ENCODE results near the gene DHRS12. TPM values are rescaled to one million over a fixed set of nuclear protein-coding genes. Genes with fewer than 3 reads are reported as not detected.
A peak's percentile ranks its signal among the peaks of the same experiment; 100 is the strongest.

The DHRS12 gene
- total and polyA plus RNA-seq, 9 donors: 9.4 to 16.2 (median 12.1) TPM

DNA sequence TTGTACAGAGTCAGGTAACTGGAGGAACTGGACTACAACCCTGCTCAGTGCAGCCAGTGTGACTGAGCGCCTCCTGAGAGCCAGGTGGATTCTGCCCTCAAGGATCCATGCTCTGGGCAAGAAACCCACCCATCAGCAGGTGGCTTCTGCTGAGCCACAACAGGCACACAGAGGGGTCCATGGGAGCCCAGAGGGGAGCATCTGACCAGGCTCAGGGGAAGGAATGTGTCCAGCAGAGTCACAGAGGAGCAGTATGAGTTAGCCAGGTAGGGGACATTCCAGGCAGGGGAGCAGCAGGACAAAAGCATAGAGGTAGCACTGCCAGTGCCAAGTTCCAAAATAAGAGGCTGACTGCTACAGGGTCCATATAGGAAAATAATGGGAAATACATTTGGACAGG, 19.9 kb downstream of the DHRS12 start:
- Histone ChIP-seq H3K9me3 (replicated peaks; ENCODE audit: control insufficient read depth, low read depth, low read length) (no peaks in the 10 kb centered on the region), H3K27ac (ENCODE audit: low read length) (no peak overlapping the region), H3K36me3 (ENCODE audit: control insufficient read depth, insufficient read depth, low read length) (peaks cover 2% of the 10 kb centered on the region), H3K4me3 (ENCODE audit: low read length) (no peak overlapping the region), H3K27me3 (ENCODE audit: control insufficient read depth, insufficient read depth, low read length) (no peaks in the 10 kb centered on the region), H3K4me1 (ENCODE audit: control insufficient read depth, insufficient read depth, low read length) (peaks cover 26% of the 10 kb centered on the region)
- no peak for DNase-seq
- WGBS (ENCODE audit: insufficient coverage): 100% methylated on average over 1 of the region's 1 CpG

DNA sequence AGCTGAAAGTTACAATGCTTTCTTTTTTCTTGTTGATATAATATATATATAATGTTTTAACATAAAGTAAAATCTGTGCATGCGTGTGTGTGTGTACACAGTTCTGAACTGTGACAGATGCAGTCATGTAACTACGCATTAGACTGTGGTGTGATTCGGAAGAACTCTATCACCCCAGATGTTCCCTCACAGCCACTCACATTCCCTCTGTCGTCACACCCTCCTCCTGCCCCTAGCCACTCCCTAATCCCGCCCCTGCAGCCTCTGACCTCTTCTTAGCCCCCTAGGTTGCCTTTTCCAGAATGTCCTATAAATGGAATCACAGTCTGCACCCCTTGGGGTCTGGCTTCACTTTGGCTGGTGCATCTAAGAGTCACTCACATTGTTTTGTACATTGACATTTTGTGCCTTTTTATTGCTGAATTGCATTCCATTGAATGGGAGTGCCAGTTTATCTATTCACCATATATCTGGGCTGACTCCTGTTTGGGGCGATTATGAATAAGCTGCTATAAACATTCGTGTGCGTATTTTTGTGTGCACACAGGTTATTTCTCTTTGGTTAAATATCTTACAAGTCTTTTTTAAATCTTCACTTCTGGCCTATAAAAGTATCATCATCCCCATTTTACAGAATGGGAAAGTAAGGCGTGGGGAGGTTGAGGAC, 20.4 kb downstream of the DHRS12 start:
- no peaks in the 10 kb centered on the region for H3K9me3 ChIP-seq (replicated peaks; ENCODE audit: control insufficient read depth, low read depth, low read length)
- no peak for DNase-seq
- H3K4me3 ChIP-seq (ENCODE audit: low read length): no peak overlapping the region
- no peaks in the 10 kb centered on the region for H3K36me3 ChIP-seq (ENCODE audit: control insufficient read depth, insufficient read depth, low read length)
- peaks cover 27% of the 10 kb centered on the region for H3K4me1 ChIP-seq (ENCODE audit: control insufficient read depth, insufficient read depth, low read length)
- 56% methylated on average over 4 of the region's 9 CpGs for WGBS (ENCODE audit: insufficient coverage)
- H3K27ac ChIP-seq (ENCODE audit: low read length): no peak overlapping the region
- no peaks in the 10 kb centered on the region for H3K27me3 ChIP-seq (ENCODE audit: control insufficient read depth, insufficient read depth, low read length)

DNA sequence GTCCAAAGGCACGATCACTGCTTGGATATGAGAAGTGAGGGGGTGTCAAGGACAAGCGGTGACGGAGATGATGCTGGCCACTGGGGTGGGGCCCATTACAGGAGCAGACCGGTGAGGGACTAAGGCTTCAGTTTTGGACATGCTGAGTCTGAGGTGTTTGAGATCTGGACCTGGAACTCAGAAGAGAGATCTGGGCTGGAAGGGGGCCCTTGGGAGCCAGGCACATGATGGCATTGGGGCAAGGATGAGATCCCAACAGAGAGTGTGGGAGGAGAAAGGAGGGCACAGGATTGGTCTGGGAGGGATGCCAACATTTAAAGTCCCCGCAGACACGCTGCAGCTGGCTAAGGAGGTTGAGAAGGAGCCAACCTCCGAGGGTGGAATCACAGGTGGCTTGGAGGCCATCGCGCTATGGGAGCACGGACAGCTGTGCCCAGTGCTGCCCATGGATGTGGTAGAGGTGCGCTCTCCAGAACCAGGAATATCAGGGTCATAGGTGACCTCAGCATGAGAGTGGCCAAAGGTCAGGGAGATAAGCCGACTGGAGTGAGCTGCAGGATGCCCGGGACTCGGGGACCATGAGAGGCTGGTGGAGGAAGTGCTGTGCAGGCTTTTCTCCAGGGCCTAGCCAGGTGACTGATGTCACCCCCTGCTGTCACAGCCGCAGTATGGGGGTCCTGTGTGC, 21.8 kb downstream of the DHRS12 start:
- Histone ChIP-seq H3K9me3 (replicated peaks; ENCODE audit: control insufficient read depth, low read depth, low read length) (no peaks in the 10 kb centered on the region), H3K36me3 (ENCODE audit: control insufficient read depth, insufficient read depth, low read length) (no peaks in the 10 kb centered on the region), H3K4me1 (ENCODE audit: control insufficient read depth, insufficient read depth, low read length) (peaks cover 29% of the 10 kb centered on the region), H3K27ac (ENCODE audit: low read length) (no peak overlapping the region), H3K27me3 (ENCODE audit: control insufficient read depth, insufficient read depth, low read length) (no peaks in the 10 kb centered on the region), H3K4me3 (ENCODE audit: low read length) (no peak overlapping the region)
- WGBS (ENCODE audit: insufficient coverage): 80% methylated on average over 15 of the region's 15 CpGs
- DNase-seq: no peak

DNA sequence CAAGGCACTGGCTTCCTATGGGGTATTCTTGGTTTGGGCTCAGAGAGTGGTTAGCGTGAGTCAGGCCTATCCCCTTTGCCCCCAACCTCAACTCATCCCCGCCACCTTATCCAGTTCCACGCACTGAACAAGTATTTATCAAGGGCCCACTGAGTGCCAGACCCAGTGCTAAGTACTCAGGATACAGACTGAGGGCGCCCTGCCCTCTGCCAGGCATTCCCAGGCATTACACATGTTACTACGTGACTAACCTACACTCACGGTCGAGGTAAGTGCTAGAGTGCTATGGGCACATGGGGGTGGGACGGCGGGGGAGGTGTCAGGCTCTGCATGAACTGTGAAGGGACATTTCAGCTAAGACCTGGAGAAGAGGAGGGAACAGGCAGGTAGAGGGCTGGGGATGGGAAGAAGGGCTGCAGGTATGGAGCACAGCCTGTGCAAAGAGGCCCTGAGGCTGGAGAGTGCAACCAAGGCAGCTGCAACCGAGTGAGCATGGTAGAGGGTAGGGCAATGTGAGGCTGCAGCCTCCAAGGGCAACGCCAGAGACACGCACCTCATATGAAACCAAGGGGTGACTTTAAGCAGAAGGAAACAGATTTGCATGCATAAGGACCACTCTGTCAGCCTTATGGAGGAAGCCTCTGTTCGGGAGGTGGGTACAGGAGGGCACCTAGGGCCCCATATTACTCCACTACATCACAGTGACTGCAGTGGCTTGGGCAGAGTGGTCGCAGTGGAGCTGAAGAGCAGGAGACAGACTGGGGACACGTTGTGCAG, 22.5 kb downstream of the DHRS12 start:
- no peaks in the 10 kb centered on the region for H3K9me3 ChIP-seq (replicated peaks; ENCODE audit: control insufficient read depth, low read depth, low read length)
- WGBS (ENCODE audit: insufficient coverage): 70% methylated on average over 8 of the region's 15 CpGs
- H3K27me3 ChIP-seq (ENCODE audit: control insufficient read depth, insufficient read depth, low read length): no peaks in the 10 kb centered on the region
- no peaks in the 10 kb centered on the region for H3K36me3 ChIP-seq (ENCODE audit: control insufficient read depth, insufficient read depth, low read length)
- no peak overlapping the region for H3K4me3 ChIP-seq (ENCODE audit: low read length)
- H3K4me1 ChIP-seq (ENCODE audit: control insufficient read depth, insufficient read depth, low read length): peaks cover 21% of the 10 kb centered on the region
- H3K27ac ChIP-seq (ENCODE audit: low read length): no peak overlapping the region
- DNase-seq: no peak

DNA sequence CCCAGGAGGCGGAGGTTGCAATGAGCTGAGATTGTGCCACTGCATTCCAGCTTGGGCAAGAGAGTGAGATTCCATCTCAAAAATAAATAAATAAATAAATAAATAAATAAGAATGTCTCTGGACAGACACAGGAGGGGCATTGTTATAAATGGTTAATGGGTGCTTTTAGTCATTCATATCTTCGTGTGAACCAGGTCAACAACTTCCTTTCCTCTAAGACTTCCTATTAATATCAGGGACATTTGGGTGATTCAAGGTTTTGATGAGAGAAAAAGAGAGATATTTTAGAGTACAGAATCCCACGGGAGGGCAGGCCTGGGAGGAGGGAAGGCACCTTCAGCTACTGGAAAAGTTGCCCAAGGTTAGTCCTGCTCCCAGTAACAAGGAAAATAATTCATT, 23.9 kb downstream of the DHRS12 start:
- H3K27me3 ChIP-seq (ENCODE audit: control insufficient read depth, insufficient read depth, low read length): no peaks in the 10 kb centered on the region
- peaks cover 13% of the 10 kb centered on the region for H3K4me1 ChIP-seq (ENCODE audit: control insufficient read depth, insufficient read depth, low read length)
- H3K9me3 ChIP-seq (replicated peaks; ENCODE audit: control insufficient read depth, low read depth, low read length): no peaks in the 10 kb centered on the region
- H3K36me3 ChIP-seq (ENCODE audit: control insufficient read depth, insufficient read depth, low read length): no peaks in the 10 kb centered on the region
- no peak overlapping the region for H3K27ac ChIP-seq (ENCODE audit: low read length)
- DNase-seq: no peak
- no CpG with 5 or more reads among the region's 3 CpGs for WGBS (ENCODE audit: insufficient coverage)
- no peak overlapping the region for H3K4me3 ChIP-seq (ENCODE audit: low read length)

DNA sequence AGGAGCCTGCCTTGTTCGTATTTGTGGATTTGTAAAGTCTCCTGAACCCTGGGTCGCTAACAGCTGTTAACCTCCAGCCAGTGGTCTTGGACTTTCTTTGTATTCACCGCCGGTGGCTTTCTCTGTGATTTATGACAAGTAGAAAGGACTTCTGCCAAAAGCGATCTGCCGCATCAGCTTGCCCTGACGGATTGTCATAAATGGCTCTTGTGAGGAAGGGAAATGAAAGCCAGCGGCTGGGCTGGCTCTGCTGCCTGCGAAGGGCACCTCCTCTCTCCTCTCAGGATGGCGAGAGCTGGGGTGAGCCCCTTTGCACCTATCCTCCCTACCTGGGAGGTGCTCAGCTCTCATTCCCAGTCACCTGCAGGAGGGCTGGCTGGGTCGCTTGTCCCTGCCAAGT, 25.6 kb downstream of the DHRS12 start:
- WGBS (ENCODE audit: insufficient coverage): 36% methylated on average over 4 of the region's 11 CpGs
- no peaks in the 10 kb centered on the region for H3K27me3 ChIP-seq (ENCODE audit: control insufficient read depth, insufficient read depth, low read length)

GRCh38 chr13:51777921-51778320, 26.0 kb downstream of the DHRS12 start:
- Histone ChIP-seq H3K4me1 (ENCODE audit: control insufficient read depth, insufficient read depth, low read length) (peaks cover 13% of the 10 kb centered on the region), H3K27ac (ENCODE audit: low read length) (no peak overlapping the region), H3K36me3 (ENCODE audit: control insufficient read depth, insufficient read depth, low read length) (peaks cover 5% of the 10 kb centered on the region), H3K4me3 (ENCODE audit: low read length) (no peak overlapping the region), H3K9me3 (replicated peaks; ENCODE audit: control insufficient read depth, low read depth, low read length) (no peaks in the 10 kb centered on the region), H3K27me3 (ENCODE audit: control insufficient read depth, insufficient read depth, low read length) (no peaks in the 10 kb centered on the region)
- 80% methylated on average over 4 of the region's 9 CpGs for WGBS (ENCODE audit: insufficient coverage)
- no peak for DNase-seq

More for the DNA sequence above, 25.6 kb downstream of the DHRS12 start:
- Histone ChIP-seq H3K4me1 (ENCODE audit: control insufficient read depth, insufficient read depth, low read length) (peaks cover 13% of the 10 kb centered on the region), H3K27ac (ENCODE audit: low read length) (no peak overlapping the region), H3K4me3 (ENCODE audit: low read length) (no peak overlapping the region), H3K36me3 (ENCODE audit: control insufficient read depth, insufficient read depth, low read length) (peaks cover 3% of the 10 kb centered on the region), H3K9me3 (replicated peaks; ENCODE audit: control insufficient read depth, low read depth, low read length) (no peaks in the 10 kb centered on the region)
- DNase-seq: peak; percentile 31

DNA sequence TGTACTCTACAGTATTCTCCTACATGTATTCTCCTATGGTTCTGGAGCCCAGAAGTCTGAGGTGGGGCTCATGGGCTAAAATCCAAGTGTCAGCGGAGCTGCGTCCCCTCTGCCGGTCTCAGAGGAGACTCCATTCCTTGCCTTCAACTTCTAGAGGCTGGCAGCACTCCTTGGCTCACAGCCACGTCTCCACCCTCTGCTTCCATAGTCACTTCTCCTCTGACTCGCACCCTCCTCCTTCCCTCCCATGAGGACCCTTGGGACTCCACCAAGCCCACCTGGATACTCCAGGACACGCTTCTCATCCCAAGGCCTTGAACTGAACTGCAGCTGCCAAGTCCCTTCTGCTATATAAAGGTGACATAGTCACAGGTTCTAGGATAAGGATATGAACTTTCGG, 27.8 kb downstream of the DHRS12 start:
- H3K27me3 ChIP-seq (ENCODE audit: control insufficient read depth, insufficient read depth, low read length): no peaks in the 10 kb centered on the region
- H3K4me1 ChIP-seq (ENCODE audit: control insufficient read depth, insufficient read depth, low read length): peaks cover 5% of the 10 kb centered on the region

GRCh38 chr13:51773515-51773914, 30.4 kb downstream of the DHRS12 start:
- peaks cover 3% of the 10 kb centered on the region for H3K4me1 ChIP-seq (ENCODE audit: control insufficient read depth, insufficient read depth, low read length)
- no peaks in the 10 kb centered on the region for H3K9me3 ChIP-seq (replicated peaks; ENCODE audit: control insufficient read depth, low read depth, low read length)
- H3K4me3 ChIP-seq (ENCODE audit: low read length): no peak overlapping the region
- H3K27ac ChIP-seq (ENCODE audit: low read length): no peak overlapping the region
- no peak for DNase-seq
- H3K27me3 ChIP-seq (ENCODE audit: control insufficient read depth, insufficient read depth, low read length): no peaks in the 10 kb centered on the region
- peaks cover 16% of the 10 kb centered on the region for H3K36me3 ChIP-seq (ENCODE audit: control insufficient read depth, insufficient read depth, low read length)
- 65% methylated on average over 9 of the region's 11 CpGs for WGBS (ENCODE audit: insufficient coverage)

More for the DNA sequence above, 27.8 kb downstream of the DHRS12 start:
- H3K27ac ChIP-seq (ENCODE audit: low read length): no peak overlapping the region
- H3K4me3 ChIP-seq (ENCODE audit: low read length): no peak overlapping the region
- no peaks in the 10 kb centered on the region for H3K9me3 ChIP-seq (replicated peaks; ENCODE audit: control insufficient read depth, low read depth, low read length)
- DNase-seq: no peak
- WGBS (ENCODE audit: insufficient coverage): 71% methylated on average over 4 of the region's 7 CpGs
- H3K36me3 ChIP-seq (ENCODE audit: control insufficient read depth, insufficient read depth, low read length): peaks cover 10% of the 10 kb centered on the region

DNA sequence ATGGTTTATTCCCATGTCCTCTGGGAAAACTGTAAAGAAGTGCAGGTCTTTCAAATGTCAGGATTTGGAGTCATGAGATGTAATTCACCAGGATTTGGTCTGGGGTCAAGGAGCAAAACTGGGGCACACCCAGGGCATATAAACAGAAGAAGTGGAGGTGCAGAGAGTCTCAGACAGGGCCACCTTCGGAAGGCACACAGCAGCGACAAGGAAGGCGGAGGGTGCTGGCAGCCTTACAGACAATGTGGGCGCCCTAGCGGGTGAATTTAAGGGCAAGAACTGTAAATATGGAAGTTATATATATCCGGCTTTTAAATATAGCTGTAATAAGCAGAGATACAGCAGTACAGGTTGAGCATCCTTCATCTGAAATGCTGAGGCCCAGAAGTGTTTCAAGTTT, 31.2 kb downstream of the DHRS12 start:
- no peaks in the 10 kb centered on the region for H3K4me1 ChIP-seq (ENCODE audit: control insufficient read depth, insufficient read depth, low read length)
- no peak for DNase-seq
- no peaks in the 10 kb centered on the region for H3K27me3 ChIP-seq (ENCODE audit: control insufficient read depth, insufficient read depth, low read length)
- no peak overlapping the region for H3K4me3 ChIP-seq (ENCODE audit: low read length)
- 89% methylated on average over 5 of the region's 6 CpGs for WGBS (ENCODE audit: insufficient coverage)
- peaks cover 16% of the 10 kb centered on the region for H3K36me3 ChIP-seq (ENCODE audit: control insufficient read depth, insufficient read depth, low read length)
- no peaks in the 10 kb centered on the region for H3K9me3 ChIP-seq (replicated peaks; ENCODE audit: control insufficient read depth, low read depth, low read length)
- no peak overlapping the region for H3K27ac ChIP-seq (ENCODE audit: low read length)
